Epithelial cell of proximal tubule (primary cell): ENCODE results near the gene PAPPA2. TPM values are rescaled to one million over a fixed set of nuclear protein-coding genes. Genes with fewer than 3 reads are reported as not detected.
"Not testable (repeated sequence)": the region's sequence is repeated elsewhere in the genome, so short reads cannot be mapped to it uniquely, and the experiment has no call there.

Experiments
- DNase-seq: peaks from one replicate; pipeline ENCODE4 v3.0.0-alpha.2; 2011; ENCODE audit warnings: low read depth
- H3K4me3 ChIP-seq: 2 replicates; pipeline ENCODE4 v1.5.1; 2011; ENCODE audit warnings: low read depth, mild to moderate bottlenecking, low read length
- total RNA-seq: library from RNA; depleted of rRNA; stranded (reverse); fragments of >200 nt; gene quantifications from 2 replicates; pipeline ENCODE4 v1.2.3, GENCODE V29; 2015
- TF ChIP-seq, protein P1 (sequence below): conservative IDR thresholded peaks from 2 replicates; pipeline ENCODE4 v1.5.1; 2012; ENCODE audit warnings: low read depth, mild to moderate bottlenecking, low read length

Gene PAPPA2
- total RNA-seq, 1 donor from 2014 or later, result 0.98 TPM

DNA sequence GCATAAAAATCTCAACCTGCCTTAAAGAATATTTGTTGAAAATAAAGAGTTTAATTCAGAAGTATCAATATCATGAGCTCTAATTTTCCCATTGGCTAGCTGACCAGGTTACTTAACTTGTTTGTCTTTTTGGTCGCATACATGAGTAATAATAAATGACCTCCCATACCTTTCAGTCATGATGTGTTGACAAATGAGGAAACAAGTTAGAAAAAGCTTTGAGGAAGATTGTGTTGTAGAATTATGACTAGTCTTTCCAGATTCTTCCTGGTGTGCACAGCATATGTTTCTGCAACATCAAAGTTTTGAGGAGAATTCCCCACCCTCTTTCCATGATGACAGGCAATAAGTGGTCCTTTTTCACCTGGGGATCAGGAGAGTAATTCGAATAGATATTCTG, 17.6 kb upstream of the PAPPA2 start:
- DNase-seq, result no peak
- TF ChIP-seq, protein P1, sequence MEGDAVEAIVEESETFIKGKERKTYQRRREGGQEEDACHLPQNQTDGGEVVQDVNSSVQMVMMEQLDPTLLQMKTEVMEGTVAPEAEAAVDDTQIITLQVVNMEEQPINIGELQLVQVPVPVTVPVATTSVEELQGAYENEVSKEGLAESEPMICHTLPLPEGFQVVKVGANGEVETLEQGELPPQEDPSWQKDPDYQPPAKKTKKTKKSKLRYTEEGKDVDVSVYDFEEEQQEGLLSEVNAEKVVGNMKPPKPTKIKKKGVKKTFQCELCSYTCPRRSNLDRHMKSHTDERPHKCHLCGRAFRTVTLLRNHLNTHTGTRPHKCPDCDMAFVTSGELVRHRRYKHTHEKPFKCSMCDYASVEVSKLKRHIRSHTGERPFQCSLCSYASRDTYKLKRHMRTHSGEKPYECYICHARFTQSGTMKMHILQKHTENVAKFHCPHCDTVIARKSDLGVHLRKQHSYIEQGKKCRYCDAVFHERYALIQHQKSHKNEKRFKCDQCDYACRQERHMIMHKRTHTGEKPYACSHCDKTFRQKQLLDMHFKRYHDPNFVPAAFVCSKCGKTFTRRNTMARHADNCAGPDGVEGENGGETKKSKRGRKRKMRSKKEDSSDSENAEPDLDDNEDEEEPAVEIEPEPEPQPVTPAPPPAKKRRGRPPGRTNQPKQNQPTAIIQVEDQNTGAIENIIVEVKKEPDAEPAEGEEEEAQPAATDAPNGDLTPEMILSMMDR, result no peak
- H3K4me3 ChIP-seq, result no peak overlapping the region

DNA sequence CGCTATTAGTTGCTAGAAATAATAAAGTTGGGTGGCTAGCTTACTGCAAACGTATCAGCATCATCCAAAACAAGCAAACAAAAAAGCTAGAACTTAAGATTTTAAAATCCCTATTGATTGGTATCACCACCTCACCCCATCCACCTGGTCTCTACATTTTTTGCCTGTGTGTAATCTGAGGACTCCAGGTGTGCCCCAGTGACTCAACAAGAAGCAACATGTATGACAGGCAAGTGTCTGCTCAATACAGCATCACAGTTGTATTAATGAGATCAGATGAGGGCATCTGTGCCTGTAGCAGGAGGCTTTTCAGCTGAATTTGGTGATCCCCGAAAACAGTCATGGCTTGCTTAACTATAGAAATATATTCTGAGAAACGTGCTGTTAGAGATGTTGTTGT, 14.6 kb upstream of the PAPPA2 start:
- DNase-seq, result no peak
- TF ChIP-seq, protein P1, result no peak
- H3K4me3 ChIP-seq, result no peak overlapping the region

DNA sequence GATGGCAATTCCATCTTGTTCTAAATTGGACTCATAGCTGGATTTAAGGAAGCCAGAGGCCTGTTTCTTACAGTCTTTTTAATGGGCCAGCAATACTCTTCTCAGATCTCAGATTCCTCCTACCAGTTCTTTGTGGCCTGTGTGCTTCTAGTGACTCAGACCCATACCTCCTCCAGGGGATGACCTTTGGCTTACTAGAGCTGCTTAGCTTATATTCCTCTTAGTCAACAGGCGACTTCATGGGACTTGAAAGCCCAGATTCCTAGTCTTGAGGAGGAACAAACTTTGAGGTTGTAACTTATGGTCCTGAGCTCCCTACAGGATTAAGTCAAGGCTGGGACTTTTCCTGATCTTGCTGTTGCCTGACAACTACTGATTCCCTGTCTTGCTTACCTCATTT, 12.4 kb upstream of the PAPPA2 start:
- no peak overlapping the region for H3K4me3 ChIP-seq
- peak; percentile 82 for DNase-seq
- TF ChIP-seq, protein P1, result no peak

DNA sequence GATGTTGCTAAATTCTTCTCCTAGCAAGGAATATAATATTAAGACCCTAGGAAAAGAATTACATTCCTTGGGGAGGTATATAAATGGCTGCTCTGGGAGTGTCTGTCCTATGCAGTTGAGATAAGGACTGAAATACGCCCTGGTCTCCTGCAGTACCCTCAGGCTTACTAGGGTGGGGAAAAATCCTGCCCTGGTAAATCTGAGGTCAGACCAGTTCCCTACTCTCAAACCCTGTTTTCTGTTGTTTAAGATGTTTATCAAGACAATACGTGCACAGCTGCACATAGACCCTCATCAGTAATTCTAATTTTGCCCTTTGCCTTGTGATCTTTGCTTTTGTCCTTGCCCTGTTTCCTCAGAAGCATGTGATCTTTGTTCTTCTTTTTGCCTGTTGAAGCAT, 11.2 kb upstream of the PAPPA2 start:
- not testable (repeated sequence) for H3K4me3 ChIP-seq, DNase-seq

DNA sequence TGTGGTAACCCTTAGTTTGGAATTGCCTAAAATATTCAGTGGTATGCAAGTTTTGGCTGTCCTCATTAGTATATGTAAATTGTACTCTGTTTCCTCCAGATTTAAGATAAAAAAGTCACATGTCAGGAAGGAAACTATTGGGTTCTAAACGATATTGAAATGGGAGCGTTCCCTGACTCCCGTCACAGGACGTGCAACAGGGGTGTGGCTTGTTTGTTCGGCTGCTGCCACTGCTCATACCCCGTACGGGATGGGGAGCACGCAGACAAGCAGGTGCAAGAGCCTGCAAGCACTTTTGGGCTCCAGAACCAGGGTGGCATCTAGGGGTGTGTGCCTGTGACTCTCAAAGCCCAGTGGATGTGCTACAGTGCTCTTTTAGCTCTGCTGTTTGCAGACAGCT, 6.2 kb upstream of the PAPPA2 start:
- TF ChIP-seq, protein P1, result no peak
- no peak overlapping the region for H3K4me3 ChIP-seq
- no peak for DNase-seq

DNA sequence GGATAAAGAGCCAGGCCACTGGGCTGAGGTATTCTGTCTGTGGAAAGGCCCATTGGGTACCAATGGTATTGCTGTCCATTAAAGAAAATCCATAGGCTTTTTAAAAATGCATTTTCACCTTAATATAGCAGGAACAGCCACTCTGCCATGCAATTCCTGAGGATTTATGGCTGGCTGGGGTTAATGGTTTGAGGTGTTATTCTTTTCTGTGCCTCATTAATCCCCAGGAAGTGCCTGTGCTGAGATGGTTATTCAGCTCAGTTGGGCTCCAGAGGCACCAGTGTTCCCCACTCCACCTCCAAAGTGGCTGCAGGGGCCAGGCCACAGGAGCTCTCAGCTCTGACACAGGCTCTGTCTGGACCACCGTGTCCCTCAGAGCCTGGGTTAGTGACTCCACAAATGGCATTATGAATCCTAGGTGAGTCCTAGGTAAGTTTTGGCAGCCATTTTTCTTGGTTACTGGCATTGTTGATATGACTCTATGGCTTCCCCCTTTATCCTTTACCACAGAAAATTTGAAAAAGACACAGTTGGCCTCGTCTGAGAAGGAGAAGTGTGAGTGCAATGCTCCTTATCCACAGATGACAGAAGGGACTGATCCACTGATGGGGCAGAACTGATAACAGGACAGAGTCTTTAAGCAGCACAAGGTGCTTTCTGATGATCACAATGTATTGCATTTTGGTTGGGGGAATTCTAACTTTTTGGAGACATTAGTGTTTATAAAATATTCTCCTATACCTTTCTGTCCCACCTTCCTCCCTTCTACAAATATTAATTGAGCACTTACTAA, 2.2 kb upstream of the PAPPA2 start:
- TF ChIP-seq, protein P1, result no peak
- DNase-seq, result no peak
- H3K4me3 ChIP-seq, result no peak overlapping the region

DNA sequence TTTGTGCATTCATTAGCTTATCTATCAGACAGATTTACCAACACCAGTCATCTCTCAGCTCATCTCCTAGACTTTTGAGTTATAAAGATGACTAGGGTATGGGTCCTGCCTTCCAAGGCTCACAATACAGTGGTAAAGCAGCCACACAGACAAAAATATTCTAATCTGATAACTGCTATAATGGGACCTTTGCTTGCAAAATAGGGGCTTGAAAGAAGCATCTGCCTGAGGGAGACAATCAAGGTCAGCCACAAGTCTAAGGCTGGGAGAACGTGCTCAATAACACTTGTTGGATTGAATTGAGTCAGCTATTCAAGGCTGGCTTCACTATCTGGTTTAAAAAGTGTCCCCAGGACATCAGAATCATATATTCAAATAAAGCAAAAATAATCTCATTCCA, 1.4 kb upstream of the PAPPA2 start:
- TF ChIP-seq, protein P1, result no peak
- no peak overlapping the region for H3K4me3 ChIP-seq
- DNase-seq, result no peak
